HG03457 (cell line): Measurements from ENCODE around the gene GPRASP1.

ENCODE experiments used
- ATAC-seq: cut with Tn5 transposase; IDR thresholded peaks from one replicate; pipeline ENCODE4 v1.9.1; 2021; ENCODE audit warnings: moderate number of reproducible peaks; ENCODE audit not compliant: unreplicated experiment

GPRASP1 gene

DNA sequence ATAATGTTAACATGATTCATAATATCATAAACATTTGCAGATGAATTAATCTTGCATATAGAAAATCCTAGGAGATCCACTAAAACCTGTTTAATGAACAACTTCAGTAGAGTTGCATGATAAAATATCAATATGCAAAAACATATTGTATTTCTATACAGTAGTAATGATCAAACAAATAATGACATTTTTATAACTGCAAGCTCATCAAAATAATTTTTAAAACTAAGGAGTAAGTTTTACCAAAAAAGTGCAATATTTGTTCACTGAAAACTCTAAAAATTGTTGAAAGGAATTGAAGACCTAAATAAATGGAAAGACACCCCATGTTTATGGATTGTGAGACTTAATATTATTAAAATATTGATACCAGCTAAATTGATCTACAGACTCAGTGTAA, 45.0 kb downstream of the GPRASP1 start:
- ATAC-seq: no peak

DNA sequence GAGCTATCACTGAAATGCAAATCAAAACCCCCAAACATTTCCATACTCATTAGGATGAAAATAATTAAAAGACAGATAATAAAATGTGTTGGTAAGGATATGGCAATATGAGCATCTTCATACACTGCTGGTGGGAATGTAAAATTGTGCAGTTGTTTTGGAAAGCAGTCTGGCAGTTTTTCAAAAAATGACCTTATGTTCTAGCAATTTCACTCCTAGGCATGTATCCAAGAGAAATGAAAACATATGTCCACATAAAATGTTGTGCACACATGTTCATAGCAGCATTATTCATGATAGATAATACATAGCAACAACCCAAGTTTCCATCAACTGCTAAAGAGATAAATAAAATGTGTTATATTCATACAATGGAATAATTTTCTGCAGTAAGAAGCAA, 46.2 kb downstream of the GPRASP1 start:
- ATAC-seq: no peak
